ENCODE measurements around the gene TRPC6. TPM values are rescaled to one million over a fixed set of nuclear protein-coding genes. Genes with fewer than 3 reads are reported as not detected.
A peak's percentile ranks its signal among the peaks of the same experiment; 100 is the strongest.

TRPC6 gene
- total RNA-seq, 4 donors from 2014 or later = 55.5 to 77.3 (median 65.8) TPM

DNA sequence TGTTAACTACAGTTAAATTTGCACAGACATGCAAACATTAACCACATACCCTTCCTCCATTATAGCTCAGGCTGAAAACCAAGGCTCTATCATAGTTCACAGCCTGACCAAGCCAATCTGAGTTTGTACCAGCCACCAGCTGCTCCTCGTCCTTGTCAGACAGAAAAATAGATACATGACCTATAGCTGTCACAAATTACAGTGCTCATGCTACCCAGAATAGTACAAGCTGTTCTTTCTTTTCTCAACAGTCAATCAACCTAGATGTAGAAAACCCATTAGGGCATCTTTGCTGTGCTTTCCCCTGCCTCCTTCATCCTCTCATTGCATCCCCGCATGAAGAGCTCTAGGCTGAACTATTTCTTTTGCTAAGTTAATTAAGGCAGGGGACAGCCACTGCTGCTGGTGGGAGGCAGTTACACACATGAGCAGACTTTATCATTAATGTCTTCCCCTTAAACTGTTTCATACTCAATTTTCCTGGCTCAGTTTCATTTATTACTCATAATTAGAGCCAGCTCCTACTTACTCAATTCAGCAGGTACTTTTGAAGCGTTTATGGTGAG, 148.3 kb downstream of the TRPC6 start:
- Histone ChIP-seq H3K27me3 (no peaks in the 10 kb centered on the region), H3K9me3 (no peaks in the 10 kb centered on the region), H3K36me3 (no peaks in the 10 kb centered on the region), H3K4me1 (peaks cover 0 to 27% (median 20%) of the 10 kb centered on the region in 4 donors), H3K27ac (replicated peaks in 1 of 4) (no peak overlapping the region), H3K4me3 (no peak overlapping the region)
- WGBS = 63% methylated on average over 3 of the region's 3 CpGs
- DNase-seq (ENCODE audit: extremely low spot score) = no peak
- TF ChIP-seq EP300 (IDR thresholded peaks at IDR 0.05) = no peak
- no peak for TF ChIP-seq POLR2AphosphoS5 (IDR thresholded peaks at IDR 0.05)
- TF ChIP-seq, protein P1, sequence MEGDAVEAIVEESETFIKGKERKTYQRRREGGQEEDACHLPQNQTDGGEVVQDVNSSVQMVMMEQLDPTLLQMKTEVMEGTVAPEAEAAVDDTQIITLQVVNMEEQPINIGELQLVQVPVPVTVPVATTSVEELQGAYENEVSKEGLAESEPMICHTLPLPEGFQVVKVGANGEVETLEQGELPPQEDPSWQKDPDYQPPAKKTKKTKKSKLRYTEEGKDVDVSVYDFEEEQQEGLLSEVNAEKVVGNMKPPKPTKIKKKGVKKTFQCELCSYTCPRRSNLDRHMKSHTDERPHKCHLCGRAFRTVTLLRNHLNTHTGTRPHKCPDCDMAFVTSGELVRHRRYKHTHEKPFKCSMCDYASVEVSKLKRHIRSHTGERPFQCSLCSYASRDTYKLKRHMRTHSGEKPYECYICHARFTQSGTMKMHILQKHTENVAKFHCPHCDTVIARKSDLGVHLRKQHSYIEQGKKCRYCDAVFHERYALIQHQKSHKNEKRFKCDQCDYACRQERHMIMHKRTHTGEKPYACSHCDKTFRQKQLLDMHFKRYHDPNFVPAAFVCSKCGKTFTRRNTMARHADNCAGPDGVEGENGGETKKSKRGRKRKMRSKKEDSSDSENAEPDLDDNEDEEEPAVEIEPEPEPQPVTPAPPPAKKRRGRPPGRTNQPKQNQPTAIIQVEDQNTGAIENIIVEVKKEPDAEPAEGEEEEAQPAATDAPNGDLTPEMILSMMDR (IDR thresholded peaks at IDR 0.05) = no peak
- TF ChIP-seq POLR2A (IDR thresholded peaks at IDR 0.05; ENCODE audit: low read depth) = no peak
- intact Hi-C loops (cut with DNase I) = no loop called here

DNA sequence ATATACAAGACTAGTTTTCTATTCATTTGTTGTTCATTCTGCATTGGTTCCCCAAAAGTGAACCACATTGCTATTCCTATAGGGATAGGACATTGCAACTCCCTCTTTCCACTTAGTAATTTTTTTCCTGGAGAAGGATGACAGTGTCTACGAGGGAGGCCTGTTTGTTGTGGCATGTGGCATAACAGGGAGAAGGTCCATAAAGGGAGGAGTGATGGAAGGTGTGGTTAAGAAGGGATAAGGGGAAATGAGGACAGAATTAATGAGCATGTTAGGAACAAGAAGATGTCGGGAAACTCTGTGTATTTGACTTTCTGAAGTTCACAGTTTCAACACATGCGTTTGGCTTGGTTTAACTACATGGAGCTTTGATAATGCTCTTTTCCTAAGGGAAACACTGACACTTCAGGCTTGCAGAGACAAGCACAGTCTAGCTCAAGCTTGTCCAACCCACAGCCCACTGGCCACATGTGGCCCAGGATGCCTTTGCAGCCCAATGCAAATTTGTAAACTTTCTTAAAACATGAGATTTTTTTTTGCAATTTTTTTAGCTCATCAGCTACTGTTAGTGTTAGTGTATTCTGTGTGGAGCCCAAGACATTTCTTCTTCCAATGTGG, 149.7 kb downstream of the TRPC6 start:
- intact Hi-C loops (cut with DNase I) = loop anchor here (5.0 kb wide), 1 partner anchor 457 kb away; no protein-coding TSS in a partner anchor
- WGBS = 61% methylated on average over 3 of the region's 3 CpGs
- DNase-seq (ENCODE audit: extremely low spot score) = no peak
- H3K9me3 ChIP-seq = peaks cover 0 to 3% (median 0%) of the 10 kb centered on the region in 4 donors
- no peak for TF ChIP-seq EP300 (IDR thresholded peaks at IDR 0.05)
- TF ChIP-seq, protein P1 (IDR thresholded peaks at IDR 0.05) = no peak
- TF ChIP-seq POLR2AphosphoS5 (IDR thresholded peaks at IDR 0.05) = no peak
- no peak for TF ChIP-seq POLR2A (IDR thresholded peaks at IDR 0.05; ENCODE audit: low read depth)
- no peaks in the 10 kb centered on the region for H3K27me3 ChIP-seq
- no peak overlapping the region for H3K27ac ChIP-seq (replicated peaks in 1 of 4)
- no peak overlapping the region for H3K4me3 ChIP-seq
- peaks cover 0 to 40% (median 34%) of the 10 kb centered on the region in 4 donors for H3K4me1 ChIP-seq
- H3K36me3 ChIP-seq = no peaks in the 10 kb centered on the region

DNA sequence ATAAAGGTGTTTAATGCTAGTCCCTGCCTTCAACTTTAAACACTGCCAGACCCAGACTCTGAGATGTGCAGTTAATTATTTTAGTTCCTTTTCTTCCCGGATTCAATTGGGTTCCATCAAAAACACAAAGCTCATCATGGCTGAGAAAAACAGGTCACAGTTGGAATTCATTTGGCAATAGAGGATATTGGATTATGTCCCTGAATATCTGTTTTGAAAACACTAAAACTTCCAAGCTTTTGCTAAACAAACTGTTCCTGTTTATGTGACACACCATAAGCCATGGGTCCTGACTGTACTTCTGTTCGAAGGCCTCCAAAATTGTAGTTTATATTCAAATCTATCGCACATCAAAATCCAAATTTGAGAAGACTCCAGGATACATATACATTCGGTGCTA, 150.7 kb downstream of the TRPC6 start:
- Histone ChIP-seq H3K4me1 (peaks cover 0 to 43% (median 36%) of the 10 kb centered on the region in 4 donors), H3K9me3 (peaks cover 0 to 9% (median 4%) of the 10 kb centered on the region in 4 donors), H3K36me3 (no peaks in the 10 kb centered on the region), H3K27ac (replicated peaks in 1 of 4) (no peak overlapping the region), H3K27me3 (no peaks in the 10 kb centered on the region), H3K4me3 (no peak overlapping the region)
- 68% methylated on average over 4 of the region's 4 CpGs for WGBS
- TF ChIP-seq POLR2AphosphoS5 (IDR thresholded peaks at IDR 0.05) (no peak), EP300 (IDR thresholded peaks at IDR 0.05) (no peak), POLR2A (IDR thresholded peaks at IDR 0.05; ENCODE audit: low read depth) (no peak)
- TF ChIP-seq, protein P1 (IDR thresholded peaks at IDR 0.05) = no peak
- DNase-seq (ENCODE audit: extremely low spot score) = no peak
- intact Hi-C loops (cut with DNase I) = loop anchor here (5.0 kb wide), 1 partner anchor 456 kb away; no protein-coding TSS in a partner anchor

DNA sequence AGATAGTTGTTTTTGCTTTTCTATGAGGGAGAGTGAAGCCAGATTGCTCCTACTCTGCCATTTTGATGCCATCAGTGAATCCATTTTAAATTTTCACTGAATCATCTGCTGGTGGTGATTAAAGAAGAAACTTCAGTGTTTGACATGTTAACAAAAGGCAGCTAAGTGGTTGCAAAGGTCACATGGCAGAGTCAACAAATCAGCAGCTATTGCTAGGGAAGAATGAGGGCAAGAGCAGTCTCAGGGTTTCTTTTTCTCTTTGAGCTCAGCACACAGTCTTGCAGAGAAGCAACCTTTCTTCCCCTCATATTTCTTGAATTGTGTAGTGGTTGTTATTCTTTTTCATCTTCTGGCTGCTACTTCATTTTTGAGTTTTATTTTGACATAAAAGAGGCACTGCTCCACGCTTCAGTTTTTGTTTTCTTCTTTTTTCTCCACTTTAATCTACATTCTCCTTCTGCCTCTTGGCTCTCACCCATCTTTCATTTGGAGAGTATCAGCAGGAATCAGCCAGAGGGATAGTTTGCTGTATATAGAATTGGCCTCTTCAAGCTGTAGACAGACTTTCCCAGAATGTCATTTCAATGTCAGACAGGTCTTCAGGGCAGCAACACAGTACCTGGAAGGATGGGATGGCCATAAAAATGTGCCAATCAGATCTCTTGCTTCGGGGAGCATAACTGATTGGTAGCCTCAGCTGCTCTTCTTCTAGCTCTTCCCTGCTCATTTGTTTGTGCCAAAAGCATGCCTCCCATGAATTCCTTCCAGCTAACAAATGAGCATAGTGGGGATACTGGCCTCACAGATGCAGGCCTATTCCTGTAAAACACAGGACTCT, 153.9 kb downstream of the TRPC6 start:
- DNase-seq (ENCODE audit: extremely low spot score) = no peak
- 39% methylated on average over 2 of the region's 2 CpGs for WGBS
- no peak overlapping the region for H3K4me3 ChIP-seq
- TF ChIP-seq EP300 (IDR thresholded peaks at IDR 0.05) (no peak), POLR2A (IDR thresholded peaks at IDR 0.05; ENCODE audit: low read depth) (no peak), POLR2AphosphoS5 (IDR thresholded peaks at IDR 0.05) (no peak)
- TF ChIP-seq, protein P1 (IDR thresholded peaks at IDR 0.05) = no peak
- H3K27ac ChIP-seq (replicated peaks in 1 of 4) = peak overlapping the region; percentile 8 to 40 (median 35)
- peaks cover 0 to 31% (median 26%) of the 10 kb centered on the region in 4 donors for H3K4me1 ChIP-seq
- H3K9me3 ChIP-seq = peaks cover 0 to 10% (median 4%) of the 10 kb centered on the region in 4 donors
- no peaks in the 10 kb centered on the region for H3K27me3 ChIP-seq
- intact Hi-C loops (cut with DNase I) = loop anchor here (5.0 kb wide), 1 partner anchor 453 kb away; no protein-coding TSS in a partner anchor
- no peaks in the 10 kb centered on the region for H3K36me3 ChIP-seq

All from esophagus muscularis mucosa (tissue), 4 donors.